Hematopoietic multipotent progenitor cell treated with erythropoietin and hydrocortisone succinate and interleukin-3 and kit ligand, for 15 days (in vitro differentiated cells): Measurements from ENCODE around the gene EEPD1.
"Not testable (repeated sequence)": the region's sequence is repeated elsewhere in the genome, so short reads cannot be mapped to it uniquely, and the experiment has no call there.

Source experiments
- DNase-seq: peaks from one replicate; pipeline ENCODE4 v3.0.0-alpha.2; 2015; ENCODE audit warnings: low spot score

EEPD1 gene

GRCh38 chr7:36152756-36153570 lies at the start of gene EEPD1:
EEPD1 (plus strand) TSS chr7:36153254; CDS start chr7:36154325, 1,071 bp downstream.
- peak; percentile 98 for DNase-seq

- DNase-seq, result no peak
These were observed 49.1 kb upstream of the EEPD1 start for GRCh38 chr7:36103837-36104561.

GRCh38 chr7:36106972-36107908 lies 45.8 kb upstream of the EEPD1 start:
- not testable (repeated sequence) for DNase-seq

- DNase-seq, result no peak
These were observed 45.0 kb upstream of the EEPD1 start for GRCh38 chr7:36107926-36108631.

- DNase-seq, result no peak
These were observed 43.9 kb upstream of the EEPD1 start for GRCh38 chr7:36109013-36109627.

GRCh38 chr7:36110584-36110983 lies 42.5 kb upstream of the EEPD1 start:
- DNase-seq, result no peak

- no peak for DNase-seq
These were observed 40.1 kb upstream of the EEPD1 start for GRCh38 chr7:36112969-36113368.

GRCh38 chr7:36114355-36114754 lies 38.7 kb upstream of the EEPD1 start:
- no peak for DNase-seq

- no peak for DNase-seq
These were observed 37.4 kb upstream of the EEPD1 start for GRCh38 chr7:36115448-36116321.

GRCh38 chr7:36116347-36117202 lies 36.5 kb upstream of the EEPD1 start:
- DNase-seq, result no peak

GRCh38 chr7:36117203-36117840 lies 35.7 kb upstream of the EEPD1 start:
- DNase-seq, result no peak

GRCh38 chr7:36118344-36118743 lies 34.7 kb upstream of the EEPD1 start:
- DNase-seq, result no peak

GRCh38 chr7:36119005-36119706 lies 33.9 kb upstream of the EEPD1 start:
- no peak for DNase-seq

GRCh38 chr7:36119983-36120646 lies 32.9 kb upstream of the EEPD1 start:
- DNase-seq, result not testable (repeated sequence)

- not testable (repeated sequence) for DNase-seq
These were observed 27.4 kb upstream of the EEPD1 start for GRCh38 chr7:36125630-36126029.

- DNase-seq, result no peak
These were observed 25.8 kb upstream of the EEPD1 start for GRCh38 chr7:36127075-36127740.
